GM20431 (cell line): ENCODE data around the gene KAT6B.
"Not testable (repeated sequence)": the region's sequence is repeated elsewhere in the genome, so short reads cannot be mapped to it uniquely, and the experiment has no call there.

Source experiments
- in situ Hi-C: fragments of 300-500 bp; cut with MseI, MboI; formaldehyde crosslinking; loops from one replicate; pipeline ENCODE4 v1.15.0; 2020; ENCODE audit warnings: low sequenced_read_pairs; ENCODE audit not compliant: unreplicated experiment

KAT6B gene

GRCh38 chr10:74883428-74883827 lies 57.0 kb downstream of the KAT6B start:
- in situ Hi-C loops: no loop called here

GRCh38 chr10:74887614-74888284 lies 61.3 kb downstream of the KAT6B start:
- in situ Hi-C loops: no loop called here

- in situ Hi-C loops: no loop called here
Measured at GRCh38 chr10:74888962-74889661, 62.7 kb downstream of the KAT6B start.

GRCh38 chr10:74889662-74889998 lies 63.2 kb downstream of the KAT6B start:
- in situ Hi-C loops: no loop called here

- in situ Hi-C loops: no loop called here
Measured at GRCh38 chr10:74890460-74890859, 64.1 kb downstream of the KAT6B start.

GRCh38 chr10:74891053-74891452 lies 64.7 kb downstream of the KAT6B start:
- in situ Hi-C loops: no loop called here

- in situ Hi-C loops: no loop called here
Measured at GRCh38 chr10:74892839-74893238, 66.4 kb downstream of the KAT6B start.

GRCh38 chr10:74893329-74893728 lies 66.9 kb downstream of the KAT6B start:
- in situ Hi-C loops: not testable (repeated sequence)

- in situ Hi-C loops: no loop called here
Measured at GRCh38 chr10:74896788-74897527, 70.6 kb downstream of the KAT6B start.

- in situ Hi-C loops: no loop called here
Measured at GRCh38 chr10:74898201-74898976, 72.0 kb downstream of the KAT6B start.

- in situ Hi-C loops: no loop called here
Measured at GRCh38 chr10:74900297-74900696, 73.9 kb downstream of the KAT6B start.

GRCh38 chr10:74901301-74901700 lies 74.9 kb downstream of the KAT6B start:
- in situ Hi-C loops: no loop called here

- in situ Hi-C loops: no loop called here
Measured at GRCh38 chr10:74901867-74902450, 75.6 kb downstream of the KAT6B start.

GRCh38 chr10:74903491-74903890 lies 77.1 kb downstream of the KAT6B start:
- in situ Hi-C loops: no loop called here

- in situ Hi-C loops: no loop called here
Measured at GRCh38 chr10:74906611-74907198, 80.3 kb downstream of the KAT6B start.

- in situ Hi-C loops: no loop called here
Measured at GRCh38 chr10:74909670-74910069, 83.3 kb downstream of the KAT6B start.

- in situ Hi-C loops: no loop called here
Measured at GRCh38 chr10:74910241-74910975, 84.0 kb downstream of the KAT6B start.

GRCh38 chr10:74910976-74911350 lies 84.6 kb downstream of the KAT6B start:
- in situ Hi-C loops: no loop called here

GRCh38 chr10:74912182-74912581 lies 85.8 kb downstream of the KAT6B start:
- in situ Hi-C loops: no loop called here
